HUDEP-2 (cell line): Measurements from ENCODE around the gene TMEM59L.

Experiments
- DNase-seq, 76 experiments: peaks; one replicate each; lab custom pipeline; 2025; ENCODE audit not compliant: unreplicated experiment in 76 of 76; lab: John Stamatoyannopoulos, UW

The TMEM59L gene

GRCh38 chr19:18655173-18655844 is 42.6 kb downstream of the TMEM59L start:
- no peak for DNase-seq

DNA sequence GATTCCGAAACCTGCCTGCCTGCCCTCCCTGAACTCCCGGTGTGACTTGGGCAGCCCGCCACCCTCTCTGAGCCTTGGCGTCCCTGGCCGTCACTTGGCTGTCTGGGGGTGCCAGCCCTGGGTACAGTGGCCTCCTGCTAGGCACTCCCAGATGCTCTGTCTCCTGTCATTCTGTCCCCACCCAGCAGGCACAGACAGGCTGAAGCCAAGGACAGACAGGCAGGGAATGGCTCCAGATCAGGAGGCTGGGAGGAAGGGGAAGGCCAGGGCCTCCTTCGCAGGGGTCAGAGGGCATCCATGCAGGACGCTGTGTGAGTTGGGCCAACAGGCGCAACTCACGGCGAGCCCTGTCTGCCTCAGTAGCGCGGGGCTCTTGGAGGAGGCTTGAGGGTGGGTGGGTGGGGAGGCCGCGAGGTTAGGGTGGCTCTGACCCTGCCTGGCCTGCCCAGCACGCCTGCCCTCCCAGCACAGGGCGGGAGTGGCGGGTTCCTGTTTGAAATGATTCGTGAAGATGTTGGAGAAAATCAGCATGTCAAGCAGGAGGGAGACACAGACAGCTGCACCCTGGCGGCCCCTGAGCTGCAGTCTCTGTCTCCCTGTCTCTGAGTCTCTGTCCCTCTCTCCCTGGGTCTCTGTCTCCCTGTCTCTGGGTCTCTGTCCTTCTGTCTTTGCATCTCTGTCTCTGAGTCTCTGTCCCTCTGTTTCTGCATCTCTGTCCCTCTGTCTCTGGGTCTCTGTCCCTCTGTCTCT is 43.8 kb downstream of the TMEM59L start:
- no peak for DNase-seq

DNA sequence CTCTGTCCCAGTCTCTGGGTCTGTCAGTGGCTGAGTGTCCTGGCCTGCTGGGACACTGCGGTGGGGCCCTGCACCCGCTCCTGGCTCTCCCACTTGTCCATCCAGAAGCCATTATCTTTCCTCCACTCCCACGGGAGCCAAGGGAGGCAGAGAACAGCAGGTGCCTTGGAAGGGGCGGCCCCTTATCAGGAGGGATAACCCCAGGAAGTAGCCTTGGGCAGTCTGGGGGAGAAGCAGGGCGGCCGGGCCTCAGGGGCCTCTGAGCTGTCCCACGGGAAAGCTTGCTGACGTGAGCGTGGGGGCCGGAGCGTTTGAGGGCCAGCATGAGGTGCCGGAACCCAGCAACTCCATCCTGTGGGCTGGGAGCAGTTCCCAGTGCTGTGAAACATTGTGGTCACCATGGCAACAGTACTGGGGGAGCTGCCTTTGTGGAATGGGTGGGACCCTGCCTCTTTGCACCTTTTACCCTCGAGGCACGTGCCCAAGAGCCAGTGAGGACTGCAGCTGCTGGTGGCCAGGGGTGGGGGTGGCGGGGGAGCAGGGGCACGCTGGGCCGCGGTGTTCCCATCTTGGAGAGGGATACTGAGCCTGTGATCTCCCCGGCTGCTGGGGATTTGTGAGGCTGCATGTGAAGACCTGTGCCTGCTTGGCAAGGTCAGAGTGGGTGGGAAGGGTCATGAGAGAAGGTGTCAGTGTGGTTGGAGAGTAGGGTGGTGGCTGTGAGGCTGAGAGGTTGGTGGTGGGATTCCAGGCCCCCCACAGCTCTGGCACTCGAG is 45.1 kb downstream of the TMEM59L start:
- no peak for DNase-seq

DNA sequence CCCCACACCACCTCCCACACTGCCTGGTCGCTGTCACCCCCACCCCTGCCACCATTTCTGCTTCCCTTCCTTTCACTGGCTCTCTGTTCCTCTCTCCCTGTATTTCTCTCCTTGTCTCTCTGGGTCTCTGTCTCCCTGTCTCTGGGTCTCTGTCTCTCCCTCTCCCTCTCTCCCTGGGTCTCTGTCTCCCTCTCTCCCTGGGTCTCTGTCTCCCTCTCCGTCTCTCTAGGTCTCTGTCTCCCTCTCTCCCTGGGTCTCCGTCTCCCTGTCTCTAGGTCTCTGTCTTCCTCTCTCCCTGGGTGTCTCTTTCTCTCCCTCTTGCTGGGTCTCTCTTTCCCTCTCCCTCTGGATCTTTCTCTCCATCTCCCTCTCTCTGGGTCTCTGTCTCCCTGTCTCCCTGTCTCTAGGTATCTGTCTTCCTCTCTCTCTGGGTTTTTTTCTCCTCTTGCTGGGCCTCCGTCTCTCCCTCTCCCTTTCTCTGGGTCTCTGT is 45.7 kb downstream of the TMEM59L start:
- DNase-seq: no peak

GRCh38 chr19:18659281-18660050 is 46.8 kb downstream of the TMEM59L start:
- no peak for DNase-seq

GRCh38 chr19:18660051-18660910 is 47.6 kb downstream of the TMEM59L start:
- DNase-seq: no peak

- no peak for DNase-seq
Measured at GRCh38 chr19:18660939-18661670, 48.4 kb downstream of the TMEM59L start.

GRCh38 chr19:18662972-18663732 is 50.5 kb downstream of the TMEM59L start:
- no peak for DNase-seq

GRCh38 chr19:18663940-18664530 is 51.4 kb downstream of the TMEM59L start:
- no peak for DNase-seq

GRCh38 chr19:18665771-18666202 is 53.1 kb downstream of the TMEM59L start:
- no peak for DNase-seq

DNA sequence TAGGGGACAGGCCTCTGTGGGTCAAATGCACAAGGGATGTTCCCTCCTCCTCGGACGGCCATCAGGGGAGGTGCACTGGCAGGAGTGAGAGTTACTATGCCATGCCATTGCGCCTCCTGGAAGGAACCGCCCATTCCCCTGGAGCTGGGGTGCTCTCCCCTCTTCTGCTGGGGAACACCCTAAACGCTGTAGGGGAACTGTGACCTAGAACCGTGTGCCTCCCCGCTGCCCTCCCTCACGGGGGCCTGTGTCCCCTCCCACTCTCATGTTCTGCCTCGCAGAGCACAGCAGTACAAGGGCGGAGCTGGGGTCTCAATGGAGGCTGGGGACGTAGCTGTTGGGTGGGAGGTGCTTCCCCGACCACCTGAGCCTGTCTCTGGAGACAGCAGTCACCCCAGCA is 53.6 kb downstream of the TMEM59L start:
- DNase-seq: no peak

- no peak for DNase-seq
Measured at GRCh38 chr19:18666784-18667183, 54.1 kb downstream of the TMEM59L start.

- no peak for DNase-seq
Measured at GRCh38 chr19:18667531-18668251, 55.0 kb downstream of the TMEM59L start.

GRCh38 chr19:18668252-18668631 is 55.6 kb downstream of the TMEM59L start:
- DNase-seq: no peak

- no peak for DNase-seq
Measured at GRCh38 chr19:18668744-18669523, 56.3 kb downstream of the TMEM59L start.

GRCh38 chr19:18669524-18669817 is 56.8 kb downstream of the TMEM59L start:
- no peak for DNase-seq

DNA sequence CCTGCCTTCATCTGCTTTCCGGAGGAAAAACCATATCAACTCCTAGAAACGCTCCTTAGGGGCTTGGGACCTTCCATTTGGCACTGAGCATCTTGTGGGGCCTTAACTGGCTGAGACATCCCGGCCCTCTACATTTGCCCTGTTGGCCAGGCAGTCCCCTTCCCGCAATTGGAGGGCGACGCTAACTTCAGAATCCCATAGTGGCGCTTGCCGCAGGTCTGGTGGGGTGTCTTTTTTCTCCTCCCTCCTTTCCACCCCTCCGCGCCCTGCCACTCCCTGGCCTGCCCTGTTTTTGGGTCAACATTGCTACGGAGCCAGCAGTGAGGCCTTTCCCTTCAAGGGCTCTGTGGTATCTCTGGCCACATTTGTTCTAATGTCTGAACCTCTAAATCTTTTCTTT is 57.2 kb downstream of the TMEM59L start:
- no peak for DNase-seq
